ENCODE results near the gene HCN4. TPM values are rescaled to one million over a fixed set of nuclear protein-coding genes. Genes with fewer than 3 reads are reported as not detected.

Gene HCN4
- total and polyA plus RNA-seq, 2 experiments from 2014 or later, result 2.4 to 10.6 TPM

GRCh38 chr15:73331991-73332925, 36.5 kb downstream of the HCN4 start (continued):
- TF ChIP-seq ZNF462 (CRISPR knock-in tag; IDR thresholded peaks at IDR 0.05), result no peak
- no peak for TF ChIP-seq JUNB (IDR thresholded peaks at IDR 0.05; ENCODE audit: unreplicated experiment)
- no peak for TF ChIP-seq POLR2AphosphoS5 (IDR thresholded peaks at IDR 0.05; ENCODE audit: low read depth)
- no peak for TF ChIP-seq STAT1 (IDR thresholded peaks at IDR 0.05; ENCODE audit: unreplicated experiment)
- TF ChIP-seq ZNF114 (CRISPR knock-in tag; IDR thresholded peaks at IDR 0.05), result no peak
- no peak for TF ChIP-seq NANOG (IDR thresholded peaks at IDR 0.05; ENCODE audit: borderline replicate concordance)
- no peak for TF ChIP-seq EZH2 (IDR thresholded peaks at IDR 0.05; ENCODE audit: low read depth, unreplicated experiment)

- Mint-ChIP-seq H3K27ac (no peak overlapping the region), H3K4me1 (peaks cover 7% of the 10 kb centered on the region), H3K36me3 (ENCODE audit: low read depth) (peaks cover 17% of the 10 kb centered on the region), H3K4me3 (no peak overlapping the region), H3K9me3 (no peaks in the 10 kb centered on the region; the same call in 2 of the 3 replicates), H3K27me3 (ENCODE audit: insufficient read depth, low read depth, poor library complexity) (peaks cover 9% of the 10 kb centered on the region)
- H3K4me3 ChIP-seq, result no peak overlapping the region
- H3K27me3 ChIP-seq (ENCODE audit: insufficient read depth), result no peaks in the 10 kb centered on the region
- H3K4me2 ChIP-seq, result no peak overlapping the region
- no peak overlapping the region for H2AFZ ChIP-seq
- ATAC-seq (no peak), DNase-seq (ENCODE audit: low spot score) (no peak)
- TF ChIP-seq ZNF331 (CRISPR knock-in tag; IDR thresholded peaks at IDR 0.05; ENCODE audit: low read depth) (no peak), EZH2phosphoT487 (IDR thresholded peaks at IDR 0.05; ENCODE audit: unreplicated experiment) (no peak)
- no peaks in the 10 kb centered on the region; the same call in 1 of the 2 replicates for H4K20me1 ChIP-seq (replicated peaks; ENCODE audit: insufficient read depth)
- no peaks in the 10 kb centered on the region for H3K79me2 ChIP-seq (replicated peaks; ENCODE audit: insufficient read depth)
- no peaks in the 10 kb centered on the region for H3K9me2 ChIP-seq (ENCODE audit: insufficient read depth)
- no peaks in the 10 kb centered on the region for H3K36me3 ChIP-seq (ENCODE audit: insufficient read depth)
- peaks cover 3% of the 10 kb centered on the region for H3K4me1 ChIP-seq (ENCODE audit: insufficient read depth)
- H3F3A ChIP-seq (replicated peaks; ENCODE audit: low read depth), result no peaks in the 10 kb centered on the region
- no peak overlapping the region for H3K27ac ChIP-seq (ENCODE audit: low read depth)
These were observed 37.3 kb downstream of the HCN4 start for GRCh38 chr15:73331501-73331900.

Measured in GM23338 (cell line).